GM23338 (cell line): ENCODE measurements around the gene LAMA4. TPM values are rescaled to one million over a fixed set of nuclear protein-coding genes. Genes with fewer than 3 reads are reported as not detected.

ENCODE experiments used
- ATAC-seq: fragments of 200-7000 bp; cut with Tn5 transposase; 3 replicates; pipeline ENCODE4 v1.9.1; 2020
- DNase-seq: peaks from one replicate; pipeline ENCODE4 v3.0.0-alpha.2; 2015; ENCODE audit warnings: low spot score
- H2AFZ ChIP-seq: fragments of 200-600 bp; sonication (generic); 2 replicates; pipeline ENCODE4 v1.8.0; 2016; ENCODE audit warnings: antibody characterized with exemption, mild to moderate bottlenecking, moderate library complexity
- H3F3A ChIP-seq: fragments of 200-600 bp; sonication (generic); replicated peaks from 2 replicates; pipeline ENCODE4 v1.8.0; 2017; ENCODE audit warnings: antibody characterized with exemption, mixed run types, low read depth
- H3K27ac ChIP-seq: fragments of 200-600 bp; sonication (generic); 2 replicates; pipeline ENCODE4 v1.6.1; 2016; ENCODE audit warnings: low read depth
- H3K27me3 ChIP-seq: fragments of 200-600 bp; sonication (generic); 2 replicates; pipeline ENCODE4 v1.8.0; 2016; ENCODE audit warnings: mild to moderate bottlenecking, mixed run types, moderate library complexity; ENCODE audit not compliant: insufficient read depth
- H3K36me3 ChIP-seq: fragments of 200-600 bp; sonication (generic); 2 replicates; pipeline ENCODE4 v1.8.0; 2016; ENCODE audit warnings: mild to moderate bottlenecking; ENCODE audit not compliant: insufficient read depth
- H3K4me1 ChIP-seq: fragments of 200-600 bp; sonication (generic); 2 replicates; pipeline ENCODE4 v1.8.0; 2016; ENCODE audit warnings: mild to moderate bottlenecking, moderate library complexity; ENCODE audit not compliant: insufficient read depth
- H3K4me2 ChIP-seq: fragments of 200-600 bp; sonication (generic); 2 replicates; pipeline ENCODE4 v1.7.1; 2017; ENCODE audit warnings: mixed run types
- H3K4me3 ChIP-seq: fragments of 200-600 bp; sonication (generic); 2 replicates; pipeline ENCODE4 v1.6.1; 2016; ENCODE audit warnings: mixed run types
- H3K79me2 ChIP-seq: fragments of 200-600 bp; sonication (generic); replicated peaks from 2 replicates; pipeline ENCODE4 v1.8.0; 2017; ENCODE audit warnings: mild to moderate bottlenecking; ENCODE audit not compliant: insufficient read depth
- H3K9me2 ChIP-seq: fragments of 200-600 bp; sonication (generic); 2 replicates; pipeline ENCODE4 v1.8.0; 2017; ENCODE audit not compliant: insufficient read depth
- H4K20me1 ChIP-seq: fragments of 200-600 bp; sonication (generic); replicated peaks from 2 replicates; pipeline ENCODE4 v1.8.0; 2017; ENCODE audit warnings: mild to moderate bottlenecking; ENCODE audit not compliant: insufficient read depth
- H3K27ac Mint-ChIP-seq: 2 replicates; pipeline ENCODE4 v1.8.0; 2020; ENCODE audit warnings: inconsistent platforms, mild to moderate bottlenecking, moderate library complexity, mixed read lengths
- H3K27me3 Mint-ChIP-seq: 3 replicates; pipeline ENCODE4 v1.8.0; 2022; ENCODE audit warnings: low read depth, mild to moderate bottlenecking, moderate library complexity, mixed read lengths, inconsistent platforms; ENCODE audit not compliant: insufficient read depth, poor library complexity
- H3K36me3 Mint-ChIP-seq: 3 replicates; pipeline ENCODE4 v1.8.0; 2021; ENCODE audit warnings: low read depth, mild to moderate bottlenecking, inconsistent platforms, moderate library complexity, mixed read lengths
- H3K4me1 Mint-ChIP-seq: 3 replicates; pipeline ENCODE4 v1.8.0; 2020; ENCODE audit warnings: mild to moderate bottlenecking, inconsistent platforms, mixed read lengths
- H3K4me3 Mint-ChIP-seq: 3 replicates; pipeline ENCODE4 v1.8.0; 2021; ENCODE audit warnings: moderate library complexity, mild to moderate bottlenecking, inconsistent platforms, mixed read lengths
- H3K9me3 Mint-ChIP-seq: 3 replicates; pipeline ENCODE4 v1.8.0; 2020; ENCODE audit warnings: moderate library complexity, mild to moderate bottlenecking, inconsistent platforms, mixed read lengths
- CREB1 ChIP-seq: fragments of 250-450 bp; sonication (Bioruptor Pico); IDR thresholded peaks from 2 replicates; pipeline ENCODE4 v1.5.0; 2020; ENCODE audit warnings: low read depth, mild to moderate bottlenecking, moderate library complexity
- EZH2 ChIP-seq: fragments of 200-600 bp; sonication (generic); IDR thresholded peaks from one replicate; pipeline ENCODE4 v1.8.0; 2017; ENCODE audit warnings: antibody characterized with exemption, mild to moderate bottlenecking, low read depth; ENCODE audit not compliant: unreplicated experiment
- EZH2phosphoT487 ChIP-seq: fragments of 200-600 bp; sonication (generic); IDR thresholded peaks from one replicate; pipeline ENCODE4 v1.8.1; 2018; ENCODE audit warnings: antibody characterized with exemption; ENCODE audit not compliant: unreplicated experiment
- JUNB ChIP-seq: IDR thresholded peaks from one replicate; pipeline ENCODE4 v1.6.1; 2016; ENCODE audit warnings: antibody characterized with exemption; ENCODE audit not compliant: unreplicated experiment
- NANOG ChIP-seq: IDR thresholded peaks from 2 replicates; pipeline ENCODE4 v1.6.1; 2016; ENCODE audit warnings: antibody characterized with exemption, borderline replicate concordance
- POLR2AphosphoS5 ChIP-seq: IDR thresholded peaks from 2 replicates; pipeline ENCODE4 v1.6.1; 2016; ENCODE audit warnings: antibody characterized with exemption, low read depth
- STAT1 ChIP-seq: IDR thresholded peaks from one replicate; pipeline ENCODE4 v1.6.1; 2016; ENCODE audit warnings: antibody characterized with exemption; ENCODE audit not compliant: unreplicated experiment
- ZNF114 ChIP-seq: fragments of 250-450 bp; sonication (Bioruptor Pico); IDR thresholded peaks from 2 replicates; pipeline ENCODE4 v1.5.0; 2020; ENCODE audit warnings: mild to moderate bottlenecking, moderate library complexity
- ZNF331 ChIP-seq: fragments of 250-450 bp; sonication (Bioruptor Pico); IDR thresholded peaks from 2 replicates; pipeline ENCODE4 v1.5.0; 2020; ENCODE audit warnings: low read depth, mild to moderate bottlenecking, moderate library complexity
- polyA plus RNA-seq: library from polyadenylated mRNA; unstranded; fragments of >200 nt; fragmentation: Nextera tagmentation; extraction: Ambion mirVana; gene quantifications from 2 replicates; pipeline ENCODE4 v1.2.1, GENCODE V29; 2016
- total RNA-seq: library from RNA; depleted of rRNA; stranded (reverse); fragments of >200 nt; shearing (Covaris generic); gene quantifications from 2 replicates; pipeline ENCODE4 v1.2.3, GENCODE V29; 2014
- TF ChIP-seq, protein P1 (sequence below): IDR thresholded peaks from 2 replicates; pipeline ENCODE4 v1.6.1; 2016; ENCODE audit warnings: antibody characterized with exemption
- TF ChIP-seq, protein P2 (sequence below), 2 experiments: fragments of 200-600 bp in 1 of 2; sonication (generic) in 1 of 2; conservative IDR thresholded peaks; 2 replicates each; pipeline versions ENCODE4 v1.5.1 to v1.6.1; 2016 to 2017; ENCODE audit warnings: antibody characterized with exemption in 2 of 2, low read depth in 2 of 2, mild to moderate bottlenecking in 2 of 2, moderate library complexity in 1 of 2
- TF ChIP-seq, protein P3 (sequence below): IDR thresholded peaks from one replicate; pipeline ENCODE4 v1.6.1; 2018; ENCODE audit warnings: antibody characterized with exemption; ENCODE audit not compliant: unreplicated experiment

Gene LAMA4
- total and polyA plus RNA-seq, 2 experiments from 2014 or later, result 1.7 to 2.8 TPM

- no peaks in the 10 kb centered on the region for H3K36me3 Mint-ChIP-seq
- H3K4me1 Mint-ChIP-seq, result no peaks in the 10 kb centered on the region; the same call in 2 of the 3 replicates
- Histone ChIP-seq H3K27me3 (no peaks in the 10 kb centered on the region), H3K36me3 (no peaks in the 10 kb centered on the region), H3F3A (no peaks in the 10 kb centered on the region), H3K9me2 (no peaks in the 10 kb centered on the region), H3K4me3 (no peak overlapping the region), H2AFZ (peak overlapping the region; percentile 12; the same call in 1 of the 2 replicates), H3K4me2 (no peak overlapping the region), H4K20me1 (no peaks in the 10 kb centered on the region), H3K79me2 (no peaks in the 10 kb centered on the region), H3K27ac (no peak overlapping the region), H3K4me1 (no peaks in the 10 kb centered on the region)
- H3K27ac Mint-ChIP-seq, result no peak overlapping the region
- no peak for ATAC-seq
- no peaks in the 10 kb centered on the region for H3K27me3 Mint-ChIP-seq
- no peaks in the 10 kb centered on the region for H3K9me3 Mint-ChIP-seq
- DNase-seq, result no peak
- H3K4me3 Mint-ChIP-seq, result no peak overlapping the region
- TF ChIP-seq CREB1 (no peak), ZNF331 (CRISPR knock-in tag) (no peak), EZH2phosphoT487 (no peak), EZH2 (no peak), ZNF114 (CRISPR knock-in tag) (no peak)
- TF ChIP-seq, protein P1, sequence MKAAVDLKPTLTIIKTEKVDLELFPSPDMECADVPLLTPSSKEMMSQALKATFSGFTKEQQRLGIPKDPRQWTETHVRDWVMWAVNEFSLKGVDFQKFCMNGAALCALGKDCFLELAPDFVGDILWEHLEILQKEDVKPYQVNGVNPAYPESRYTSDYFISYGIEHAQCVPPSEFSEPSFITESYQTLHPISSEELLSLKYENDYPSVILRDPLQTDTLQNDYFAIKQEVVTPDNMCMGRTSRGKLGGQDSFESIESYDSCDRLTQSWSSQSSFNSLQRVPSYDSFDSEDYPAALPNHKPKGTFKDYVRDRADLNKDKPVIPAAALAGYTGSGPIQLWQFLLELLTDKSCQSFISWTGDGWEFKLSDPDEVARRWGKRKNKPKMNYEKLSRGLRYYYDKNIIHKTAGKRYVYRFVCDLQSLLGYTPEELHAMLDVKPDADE, result no peak
- TF ChIP-seq, protein P2, sequence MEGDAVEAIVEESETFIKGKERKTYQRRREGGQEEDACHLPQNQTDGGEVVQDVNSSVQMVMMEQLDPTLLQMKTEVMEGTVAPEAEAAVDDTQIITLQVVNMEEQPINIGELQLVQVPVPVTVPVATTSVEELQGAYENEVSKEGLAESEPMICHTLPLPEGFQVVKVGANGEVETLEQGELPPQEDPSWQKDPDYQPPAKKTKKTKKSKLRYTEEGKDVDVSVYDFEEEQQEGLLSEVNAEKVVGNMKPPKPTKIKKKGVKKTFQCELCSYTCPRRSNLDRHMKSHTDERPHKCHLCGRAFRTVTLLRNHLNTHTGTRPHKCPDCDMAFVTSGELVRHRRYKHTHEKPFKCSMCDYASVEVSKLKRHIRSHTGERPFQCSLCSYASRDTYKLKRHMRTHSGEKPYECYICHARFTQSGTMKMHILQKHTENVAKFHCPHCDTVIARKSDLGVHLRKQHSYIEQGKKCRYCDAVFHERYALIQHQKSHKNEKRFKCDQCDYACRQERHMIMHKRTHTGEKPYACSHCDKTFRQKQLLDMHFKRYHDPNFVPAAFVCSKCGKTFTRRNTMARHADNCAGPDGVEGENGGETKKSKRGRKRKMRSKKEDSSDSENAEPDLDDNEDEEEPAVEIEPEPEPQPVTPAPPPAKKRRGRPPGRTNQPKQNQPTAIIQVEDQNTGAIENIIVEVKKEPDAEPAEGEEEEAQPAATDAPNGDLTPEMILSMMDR (conservative IDR thresholded peaks at IDR 0.05; ENCODE audit: low read depth in 2 of 2), result no peak
Observed at GRCh38 chr6:112144145-112144926, 110.0 kb downstream of the LAMA4 start.

- no peaks in the 10 kb centered on the region for H3K27me3 Mint-ChIP-seq
- no peaks in the 10 kb centered on the region for H3K36me3 ChIP-seq
- H3K9me3 Mint-ChIP-seq, result no peaks in the 10 kb centered on the region
- DNase-seq, result no peak
- H3K9me2 ChIP-seq, result no peaks in the 10 kb centered on the region
- no peaks in the 10 kb centered on the region for H3F3A ChIP-seq
- no peaks in the 10 kb centered on the region for H3K27me3 ChIP-seq
- ATAC-seq, result no peak
- no peaks in the 10 kb centered on the region for H3K4me1 ChIP-seq
- H4K20me1 ChIP-seq, result no peaks in the 10 kb centered on the region
- H3K27ac Mint-ChIP-seq, result no peak overlapping the region; the same call in 1 of the 2 replicates
- no peak overlapping the region for H3K4me2 ChIP-seq
- no peak overlapping the region for H3K4me3 Mint-ChIP-seq
- H3K4me3 ChIP-seq, result no peak overlapping the region
- peak overlapping the region; percentile 63 for H2AFZ ChIP-seq
- no peaks in the 10 kb centered on the region; the same call in 2 of the 3 replicates for H3K4me1 Mint-ChIP-seq
- no peak overlapping the region for H3K27ac ChIP-seq
- no peaks in the 10 kb centered on the region for H3K36me3 Mint-ChIP-seq
- H3K79me2 ChIP-seq, result no peaks in the 10 kb centered on the region
- TF ChIP-seq EZH2phosphoT487 (no peak), NANOG (no peak), JUNB (no peak), ZNF114 (CRISPR knock-in tag) (no peak), STAT1 (no peak), EZH2 (no peak), POLR2AphosphoS5 (no peak), CREB1 (no peak), ZNF331 (CRISPR knock-in tag) (no peak)
- TF ChIP-seq, protein P1, result no peak
- TF ChIP-seq, protein P2 (conservative IDR thresholded peaks at IDR 0.05; ENCODE audit: low read depth in 2 of 2), result no peak
- TF ChIP-seq, protein P3, sequence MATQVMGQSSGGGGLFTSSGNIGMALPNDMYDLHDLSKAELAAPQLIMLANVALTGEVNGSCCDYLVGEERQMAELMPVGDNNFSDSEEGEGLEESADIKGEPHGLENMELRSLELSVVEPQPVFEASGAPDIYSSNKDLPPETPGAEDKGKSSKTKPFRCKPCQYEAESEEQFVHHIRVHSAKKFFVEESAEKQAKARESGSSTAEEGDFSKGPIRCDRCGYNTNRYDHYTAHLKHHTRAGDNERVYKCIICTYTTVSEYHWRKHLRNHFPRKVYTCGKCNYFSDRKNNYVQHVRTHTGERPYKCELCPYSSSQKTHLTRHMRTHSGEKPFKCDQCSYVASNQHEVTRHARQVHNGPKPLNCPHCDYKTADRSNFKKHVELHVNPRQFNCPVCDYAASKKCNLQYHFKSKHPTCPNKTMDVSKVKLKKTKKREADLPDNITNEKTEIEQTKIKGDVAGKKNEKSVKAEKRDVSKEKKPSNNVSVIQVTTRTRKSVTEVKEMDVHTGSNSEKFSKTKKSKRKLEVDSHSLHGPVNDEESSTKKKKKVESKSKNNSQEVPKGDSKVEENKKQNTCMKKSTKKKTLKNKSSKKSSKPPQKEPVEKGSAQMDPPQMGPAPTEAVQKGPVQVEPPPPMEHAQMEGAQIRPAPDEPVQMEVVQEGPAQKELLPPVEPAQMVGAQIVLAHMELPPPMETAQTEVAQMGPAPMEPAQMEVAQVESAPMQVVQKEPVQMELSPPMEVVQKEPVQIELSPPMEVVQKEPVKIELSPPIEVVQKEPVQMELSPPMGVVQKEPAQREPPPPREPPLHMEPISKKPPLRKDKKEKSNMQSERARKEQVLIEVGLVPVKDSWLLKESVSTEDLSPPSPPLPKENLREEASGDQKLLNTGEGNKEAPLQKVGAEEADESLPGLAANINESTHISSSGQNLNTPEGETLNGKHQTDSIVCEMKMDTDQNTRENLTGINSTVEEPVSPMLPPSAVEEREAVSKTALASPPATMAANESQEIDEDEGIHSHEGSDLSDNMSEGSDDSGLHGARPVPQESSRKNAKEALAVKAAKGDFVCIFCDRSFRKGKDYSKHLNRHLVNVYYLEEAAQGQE, result no peak
Observed at GRCh38 chr6:112141707-112142106, 112.7 kb downstream of the LAMA4 start.
